Stomach smooth muscle (tissue), 2 donors: Measurements from ENCODE around the gene ERC2.

Experiments
- H3K27ac ChIP-seq: one replicate; pipeline ENCODE4 v1.7.0; 2013; ENCODE audit warnings: mild to moderate bottlenecking, low read length, inconsistent platforms
- H3K27me3 ChIP-seq, 2 donors: one replicate each; pipeline ENCODE4 v1.7.0; 2013; ENCODE audit warnings: low read length in 2 of 2; ENCODE audit not compliant: insufficient read depth in 2 of 2, control insufficient read depth in 1 of 2
- H3K36me3 ChIP-seq, 2 donors: one replicate each; pipeline ENCODE4 v1.7.0; 2013; ENCODE audit warnings: low read length in 2 of 2; ENCODE audit not compliant: control insufficient read depth in 2 of 2, insufficient read depth in 2 of 2
- H3K4me1 ChIP-seq: one replicate; pipeline ENCODE4 v1.7.0; 2013; ENCODE audit warnings: low read length; ENCODE audit not compliant: control insufficient read depth, insufficient read depth
- H3K4me3 ChIP-seq, 2 donors: one replicate each; pipeline ENCODE4 v1.7.0; 2013; ENCODE audit warnings: low read length in 2 of 2
- H3K9ac ChIP-seq, 2 donors: one replicate each; pipeline ENCODE4 v1.7.0; 2013; ENCODE audit warnings: low read length in 2 of 2, mild to moderate bottlenecking in 1 of 2
- H3K9me3 ChIP-seq, 2 donors: one replicate each; pipeline ENCODE4 v1.7.0; 2013; ENCODE audit warnings: low read length in 2 of 2; ENCODE audit not compliant: control insufficient read depth in 2 of 2
- donor health status: healthy.
- donor health status: Pancreatic carcinoma.

ERC2 gene

GRCh38 chr3:55884066-55884465 is 584.2 kb downstream of the ERC2 start:
- Histone ChIP-seq H3K36me3 (no peaks in the 10 kb centered on the region), H3K27ac (no peak overlapping the region), H3K27me3 (no peaks in the 10 kb centered on the region), H3K9me3 (no peaks in the 10 kb centered on the region), H3K4me1 (no peaks in the 10 kb centered on the region), H3K9ac (no peak overlapping the region), H3K4me3 (no peak overlapping the region)

GRCh38 chr3:55882006-55882405 is 586.3 kb downstream of the ERC2 start:
- Histone ChIP-seq H3K4me1 (no peaks in the 10 kb centered on the region), H3K27me3 (no peaks in the 10 kb centered on the region), H3K36me3 (no peaks in the 10 kb centered on the region), H3K9me3 (no peaks in the 10 kb centered on the region), H3K27ac (no peak overlapping the region), H3K4me3 (no peak overlapping the region), H3K9ac (no peak overlapping the region)

GRCh38 chr3:55880357-55880756 is 587.9 kb downstream of the ERC2 start:
- H3K27ac ChIP-seq = no peak overlapping the region
- no peaks in the 10 kb centered on the region for H3K36me3 ChIP-seq
- no peaks in the 10 kb centered on the region for H3K9me3 ChIP-seq
- no peaks in the 10 kb centered on the region for H3K27me3 ChIP-seq
- H3K4me3 ChIP-seq = no peak overlapping the region
- no peaks in the 10 kb centered on the region for H3K4me1 ChIP-seq
- H3K9ac ChIP-seq = no peak overlapping the region

GRCh38 chr3:55879901-55880331 is 588.4 kb downstream of the ERC2 start:
- H3K27ac ChIP-seq = no peak overlapping the region
- no peak overlapping the region for H3K9ac ChIP-seq
- H3K9me3 ChIP-seq = no peaks in the 10 kb centered on the region
- H3K36me3 ChIP-seq = no peaks in the 10 kb centered on the region
- H3K27me3 ChIP-seq = no peaks in the 10 kb centered on the region
- no peaks in the 10 kb centered on the region for H3K4me1 ChIP-seq
- no peak overlapping the region for H3K4me3 ChIP-seq

GRCh38 chr3:55877703-55878102 is 590.6 kb downstream of the ERC2 start:
- Histone ChIP-seq H3K4me3 (no peak overlapping the region), H3K9ac (no peak overlapping the region), H3K27ac (no peak overlapping the region), H3K4me1 (no peaks in the 10 kb centered on the region), H3K36me3 (no peaks in the 10 kb centered on the region), H3K9me3 (no peaks in the 10 kb centered on the region), H3K27me3 (no peaks in the 10 kb centered on the region)

GRCh38 chr3:55876560-55876959 is 591.7 kb downstream of the ERC2 start:
- no peaks in the 10 kb centered on the region for H3K36me3 ChIP-seq
- H3K27ac ChIP-seq = no peak overlapping the region
- H3K27me3 ChIP-seq = no peaks in the 10 kb centered on the region
- no peaks in the 10 kb centered on the region for H3K4me1 ChIP-seq
- no peaks in the 10 kb centered on the region for H3K9me3 ChIP-seq
- H3K4me3 ChIP-seq = no peak overlapping the region
- no peak overlapping the region for H3K9ac ChIP-seq

GRCh38 chr3:55875113-55875512 is 593.2 kb downstream of the ERC2 start:
- H3K4me3 ChIP-seq = no peak overlapping the region
- H3K27me3 ChIP-seq = peaks cover 0 to 3% of the 10 kb centered on the region in 2 donors
- no peaks in the 10 kb centered on the region for H3K36me3 ChIP-seq
- H3K9me3 ChIP-seq = no peaks in the 10 kb centered on the region
- no peak overlapping the region for H3K27ac ChIP-seq
- H3K4me1 ChIP-seq = no peaks in the 10 kb centered on the region
- H3K9ac ChIP-seq = no peak overlapping the region

- no peak overlapping the region for H3K4me3 ChIP-seq
- peaks cover 0 to 3% of the 10 kb centered on the region in 2 donors for H3K27me3 ChIP-seq
- no peak overlapping the region for H3K9ac ChIP-seq
- no peaks in the 10 kb centered on the region for H3K36me3 ChIP-seq
- H3K27ac ChIP-seq = no peak overlapping the region
- no peaks in the 10 kb centered on the region for H3K9me3 ChIP-seq
- H3K4me1 ChIP-seq = no peaks in the 10 kb centered on the region
Measured at GRCh38 chr3:55873523-55874254, 594.6 kb downstream of the ERC2 start.

GRCh38 chr3:55870594-55870993 is 597.7 kb downstream of the ERC2 start:
- Histone ChIP-seq H3K9me3 (no peaks in the 10 kb centered on the region), H3K27me3 (peaks cover 0 to 3% of the 10 kb centered on the region in 2 donors), H3K9ac (no peak overlapping the region), H3K36me3 (no peaks in the 10 kb centered on the region), H3K4me3 (no peak overlapping the region), H3K27ac (no peak overlapping the region), H3K4me1 (no peaks in the 10 kb centered on the region)

- no peak overlapping the region for H3K9ac ChIP-seq
- no peaks in the 10 kb centered on the region for H3K36me3 ChIP-seq
- no peak overlapping the region for H3K4me3 ChIP-seq
- no peaks in the 10 kb centered on the region for H3K4me1 ChIP-seq
- peaks cover 0 to 3% of the 10 kb centered on the region in 2 donors for H3K27me3 ChIP-seq
- no peaks in the 10 kb centered on the region for H3K9me3 ChIP-seq
- H3K27ac ChIP-seq = no peak overlapping the region
Measured at GRCh38 chr3:55868347-55868746, 599.9 kb downstream of the ERC2 start.

- Histone ChIP-seq H3K27ac (no peak overlapping the region), H3K36me3 (no peaks in the 10 kb centered on the region), H3K9ac (no peak overlapping the region), H3K4me1 (no peaks in the 10 kb centered on the region), H3K4me3 (no peak overlapping the region), H3K27me3 (no peaks in the 10 kb centered on the region), H3K9me3 (no peaks in the 10 kb centered on the region)
Measured at GRCh38 chr3:55863028-55863427, 605.2 kb downstream of the ERC2 start.
